Mesenchymal stem cell (in vitro differentiated cells and primary cell): Measurements from ENCODE around the gene GPC3.
A peak's percentile ranks its signal among the peaks of the same experiment; 100 is the strongest.

Source experiments
- DNase-seq: peaks from one replicate; pipeline ENCODE4 v3.0.0-alpha.2; 2013
- H2AFZ ChIP-seq: one replicate; pipeline ENCODE4 v1.6.1; 2013; ENCODE audit warnings: low read depth, mild to moderate bottlenecking, control low read depth, inconsistent platforms, low read length, moderate library complexity
- H2AK5ac ChIP-seq: 2 replicates; pipeline ENCODE4 v1.6.1; 2013; ENCODE audit warnings: low read length, moderate library complexity, mild to moderate bottlenecking, inconsistent platforms; ENCODE audit not compliant: severe bottlenecking
- H2BK120ac ChIP-seq: one replicate; pipeline ENCODE4 v1.6.1; 2013; ENCODE audit warnings: low read depth, mild to moderate bottlenecking, inconsistent platforms, low read length, moderate library complexity
- H2BK12ac ChIP-seq, 2 experiments: one replicate each; pipeline ENCODE4 v1.6.1; 2013; ENCODE audit warnings: inconsistent platforms in 2 of 2, low read length in 2 of 2, mild to moderate bottlenecking in 2 of 2, moderate library complexity in 2 of 2, control low read depth in 1 of 2
- H2BK15ac ChIP-seq: one replicate; pipeline ENCODE4 v1.6.1; 2013; ENCODE audit warnings: mild to moderate bottlenecking, low read depth, inconsistent platforms; ENCODE audit not compliant: poor library complexity, severe bottlenecking
- H2BK5ac ChIP-seq: 2 replicates; pipeline ENCODE4 v1.6.1; 2013; ENCODE audit warnings: low read depth, mild to moderate bottlenecking, low read length, control low read depth, inconsistent platforms; ENCODE audit not compliant: poor library complexity, severe bottlenecking
- H3K14ac ChIP-seq, 2 experiments: one replicate each; pipeline ENCODE4 v1.6.1; 2013; ENCODE audit warnings: inconsistent platforms in 2 of 2, low read length in 2 of 2, control low read depth in 1 of 2, mild to moderate bottlenecking in 1 of 2, moderate library complexity in 1 of 2
- H3K18ac ChIP-seq, 2 experiments: one replicate each; pipeline ENCODE4 v1.6.1; 2013; ENCODE audit warnings: inconsistent platforms in 2 of 2, low read length in 2 of 2, control low read depth in 1 of 2, low read depth in 1 of 2, mild to moderate bottlenecking in 1 of 2
- H3K23ac ChIP-seq, 2 experiments: one replicate each; pipeline ENCODE4 v1.6.1; 2013; ENCODE audit warnings: inconsistent platforms in 2 of 2, low read length in 2 of 2, mild to moderate bottlenecking in 2 of 2, moderate library complexity in 2 of 2, control low read depth in 1 of 2
- H3K27ac ChIP-seq: 2 replicates; pipeline ENCODE4 v1.5.1; 2013; ENCODE audit warnings: mild to moderate bottlenecking, moderate library complexity, low read length, control low read depth, inconsistent platforms; ENCODE audit not compliant: poor library complexity, severe bottlenecking
- H3K27me3 ChIP-seq, 2 experiments: 2 replicates each; pipeline versions ENCODE4 v1.6.1 to v1.7.0; 2013; ENCODE audit warnings: low read length in 2 of 2, mild to moderate bottlenecking in 2 of 2, moderate library complexity in 2 of 2, control low read depth in 1 of 2, inconsistent platforms in 1 of 2; ENCODE audit not compliant: control insufficient read depth in 1 of 2, insufficient read depth in 1 of 2
- H3K36me3 ChIP-seq, 2 experiments: 2 replicates each; pipeline versions ENCODE4 v1.6.1 to v1.7.0; 2013; ENCODE audit warnings: low read length in 2 of 2, control low read depth in 1 of 2, inconsistent platforms in 1 of 2, low read depth in 1 of 2, mild to moderate bottlenecking in 1 of 2; ENCODE audit not compliant: insufficient read depth in 2 of 2, control insufficient read depth in 1 of 2
- H3K4ac ChIP-seq, 2 experiments: one replicate each; pipeline ENCODE4 v1.6.1; 2013; ENCODE audit warnings: inconsistent platforms in 2 of 2, low read length in 2 of 2, mild to moderate bottlenecking in 2 of 2, moderate library complexity in 2 of 2, control low read depth in 1 of 2, low read depth in 1 of 2
- H3K4me1 ChIP-seq: 2 replicates; pipeline ENCODE4 v1.6.1; 2013; ENCODE audit warnings: low read depth, low read length, control low read depth; ENCODE audit not compliant: control insufficient read depth, insufficient read depth
- H3K4me2 ChIP-seq: 2 replicates; pipeline ENCODE4 v1.6.1; 2013; ENCODE audit warnings: low read length, mild to moderate bottlenecking, inconsistent platforms; ENCODE audit not compliant: poor library complexity, severe bottlenecking
- H3K4me3 ChIP-seq, 2 experiments: 2 replicates each; pipeline versions ENCODE4 v1.5.1 to v1.7.0; 2013; ENCODE audit warnings: low read length in 2 of 2, mild to moderate bottlenecking in 2 of 2, control low read depth in 1 of 2, low read depth in 1 of 2; ENCODE audit not compliant: insufficient read depth in 1 of 2
- H3K79me1 ChIP-seq: replicated peaks from 2 replicates; pipeline ENCODE4 v1.6.1; 2013; ENCODE audit warnings: mild to moderate bottlenecking, control low read depth, low read length, inconsistent platforms; ENCODE audit not compliant: poor library complexity, severe bottlenecking
- H3K9ac ChIP-seq: 2 replicates; pipeline ENCODE4 v1.7.0; 2013; ENCODE audit warnings: mild to moderate bottlenecking, low read length, moderate library complexity
- H3K9me3 ChIP-seq: 2 replicates; pipeline ENCODE4 v1.7.0; 2013; ENCODE audit warnings: mild to moderate bottlenecking, low read length; ENCODE audit not compliant: control insufficient read depth
- H4K8ac ChIP-seq: one replicate; pipeline ENCODE4 v1.6.1; 2013; ENCODE audit warnings: inconsistent platforms, mild to moderate bottlenecking, low read length, moderate library complexity
- H4K91ac ChIP-seq: one replicate; pipeline ENCODE4 v1.6.1; 2013; ENCODE audit warnings: mild to moderate bottlenecking, low read length, inconsistent platforms
- WGBS: methylation state at CpG from one replicate; pipeline ENCODE4 v1.1.7; 2013; ENCODE audit warnings: mixed read lengths; 5-methylcytosine and 5-hydroxymethylcytosine counted together

Gene GPC3

GRCh38 chrX:133985967-133986683 lies 731 bp upstream of the GPC3 start:
- H3K9ac ChIP-seq = no peak overlapping the region
- H3K18ac ChIP-seq = no peak overlapping the region
- 12% methylated on average over 8 of the region's 14 CpGs for WGBS

GRCh38 chrX:133984857-133985163 lies 584 bp downstream of the GPC3 start:
- H3K4me2 ChIP-seq = no peak overlapping the region

More at GRCh38 chrX:133985967-133986683, 731 bp upstream of the GPC3 start:
- no peaks in the 10 kb centered on the region for H3K9me3 ChIP-seq
- H3K79me1 ChIP-seq = no peaks in the 10 kb centered on the region
- H3K4me3 ChIP-seq = peak overlapping the region; percentile 50 to 68
- H3K4ac ChIP-seq = no peak overlapping the region
- H3K36me3 ChIP-seq = no peaks in the 10 kb centered on the region
- no peak overlapping the region for H3K27ac ChIP-seq
- H3K4me2 ChIP-seq = peak overlapping the region; percentile 58
- no peak overlapping the region for H2AFZ ChIP-seq
- no peak overlapping the region for H3K14ac ChIP-seq
- H2AK5ac ChIP-seq = no peak overlapping the region
- no peak overlapping the region for H2BK5ac ChIP-seq
- no peak overlapping the region for H3K23ac ChIP-seq
- H2BK12ac ChIP-seq = no peak overlapping the region
- no peak overlapping the region for H4K91ac ChIP-seq
- no peak for DNase-seq
- H2BK120ac ChIP-seq = no peak overlapping the region
- H4K8ac ChIP-seq = no peak overlapping the region
- H2BK15ac ChIP-seq = no peak overlapping the region
- H3K4me1 ChIP-seq = peaks cover 12% of the 10 kb centered on the region
- peaks cover 25 to 31% of the 10 kb centered on the region in 2 experiments for H3K27me3 ChIP-seq

DNA sequence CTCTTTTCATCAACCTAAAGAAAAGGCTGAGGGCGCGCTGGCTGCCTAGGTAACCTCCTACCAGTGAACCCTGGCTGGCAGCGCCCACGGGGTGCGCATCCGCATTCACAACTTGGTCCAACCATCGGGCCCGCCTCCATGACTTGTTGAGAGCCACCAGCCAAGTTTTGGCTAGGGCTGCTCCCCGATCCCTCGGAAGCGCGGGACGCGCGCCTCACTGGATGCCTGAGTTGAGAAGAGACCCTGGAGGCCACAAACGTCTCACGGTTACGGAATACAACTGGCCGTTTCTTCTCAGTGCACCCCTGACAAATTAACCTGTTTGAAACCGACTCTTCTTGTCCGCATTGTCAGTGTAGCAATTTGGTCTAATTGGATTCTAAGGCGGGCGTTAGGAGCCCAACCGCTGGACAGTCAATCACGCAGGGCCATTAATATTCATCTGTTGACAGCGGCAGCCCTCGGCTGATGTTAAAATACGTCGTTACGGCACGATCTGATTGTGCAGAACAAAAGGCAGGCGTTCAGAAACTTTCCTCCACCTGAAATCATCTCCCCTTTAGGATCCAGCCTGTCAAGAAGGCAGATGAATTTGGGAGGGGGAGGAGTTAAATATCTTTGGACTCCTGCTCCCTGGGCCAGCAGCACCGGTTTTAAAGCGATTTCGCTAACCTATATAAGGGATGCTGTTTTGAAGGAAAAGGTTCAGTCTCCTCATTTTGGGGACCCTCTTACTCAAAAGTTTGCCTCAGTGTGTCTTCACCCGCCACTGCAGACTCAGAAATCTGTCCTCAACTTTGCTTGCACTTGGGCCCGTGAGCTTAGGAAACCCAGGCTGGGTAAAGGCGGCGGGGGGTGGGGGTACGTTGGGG lies 1.2 kb downstream of the GPC3 start:
- H3K4me3 ChIP-seq = peak overlapping the region in 1 of 2 experiments; percentile 31

More at GRCh38 chrX:133984857-133985163, 584 bp downstream of the GPC3 start:
- H3K27ac ChIP-seq = no peak overlapping the region
- no peak overlapping the region for H3K14ac ChIP-seq
- no peak overlapping the region for H4K8ac ChIP-seq
- H3K9me3 ChIP-seq = no peaks in the 10 kb centered on the region
- no peaks in the 10 kb centered on the region for H3K79me1 ChIP-seq
- H3K27me3 ChIP-seq = peaks cover 25 to 31% of the 10 kb centered on the region in 2 experiments
- 0% methylated on average over 13 of the region's 16 CpGs for WGBS
- H4K91ac ChIP-seq = no peak overlapping the region
- no peak overlapping the region for H2BK5ac ChIP-seq
- DNase-seq = no peak
- H3K23ac ChIP-seq = no peak overlapping the region
- H2BK120ac ChIP-seq = no peak overlapping the region
- H3K4me1 ChIP-seq = peaks cover 12% of the 10 kb centered on the region
- no peaks in the 10 kb centered on the region for H3K36me3 ChIP-seq
- no peak overlapping the region for H3K9ac ChIP-seq
- no peak overlapping the region for H2BK12ac ChIP-seq
- H3K4me3 ChIP-seq = peak overlapping the region in 1 of 2 experiments; percentile 62
- H2AFZ ChIP-seq = no peak overlapping the region
- no peak overlapping the region for H2AK5ac ChIP-seq
- H3K18ac ChIP-seq = peak overlapping the region in 1 of 2 experiments; percentile 11
- no peak overlapping the region for H3K4ac ChIP-seq
- H2BK15ac ChIP-seq = no peak overlapping the region

More for the DNA sequence above, 1.2 kb downstream of the GPC3 start:
- Histone ChIP-seq H3K4me2 (no peak overlapping the region), H3K27ac (no peak overlapping the region), H2BK5ac (no peak overlapping the region), H3K9me3 (no peaks in the 10 kb centered on the region), H3K9ac (no peak overlapping the region), H3K27me3 (peaks cover 25 to 31% of the 10 kb centered on the region in 2 experiments), H3K36me3 (no peaks in the 10 kb centered on the region), H3K4ac (no peak overlapping the region), H4K91ac (no peak overlapping the region), H2AFZ (peak overlapping the region; percentile 27), H2BK12ac (no peak overlapping the region), H3K4me1 (peaks cover 12% of the 10 kb centered on the region), H2BK15ac (no peak overlapping the region), H2AK5ac (no peak overlapping the region), H4K8ac (no peak overlapping the region), H3K23ac (no peak overlapping the region), H3K79me1 (no peaks in the 10 kb centered on the region), H3K14ac (no peak overlapping the region), H2BK120ac (no peak overlapping the region), H3K18ac (no peak overlapping the region)
- WGBS = 15% methylated on average over 25 of the region's 40 CpGs
- no peak for DNase-seq
